Measurements from ENCODE around the gene PTPN1.

PTPN1 gene

DNA sequence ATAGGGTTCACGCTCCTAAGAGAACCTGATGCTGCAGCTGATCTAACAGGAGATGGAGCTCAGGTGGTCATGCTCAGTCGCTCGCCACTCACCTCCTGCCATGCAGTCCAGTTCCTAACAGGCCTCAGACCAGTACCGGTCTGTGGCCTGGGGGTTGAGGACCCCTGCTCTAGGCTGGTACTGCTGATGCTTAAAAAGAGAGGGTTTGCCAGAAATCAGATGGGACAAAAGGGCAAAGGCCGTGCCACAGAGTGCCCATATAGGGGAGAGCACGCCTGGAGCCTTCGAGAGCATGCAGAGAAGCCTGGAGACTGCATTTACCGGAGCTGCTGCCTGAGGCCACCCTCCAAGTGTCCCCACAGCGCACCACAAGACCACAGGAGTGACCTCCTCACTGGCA lies 75.5 kb downstream of the PTPN1 start:
- no peak for TF ChIP-seq GATA2 (IDR thresholded peaks at IDR 0.05; ENCODE audit: low read depth, low read length)
- TF ChIP-seq GATA3 (IDR thresholded peaks at IDR 0.05; ENCODE audit: low read depth, low read length) = no peak

DNA sequence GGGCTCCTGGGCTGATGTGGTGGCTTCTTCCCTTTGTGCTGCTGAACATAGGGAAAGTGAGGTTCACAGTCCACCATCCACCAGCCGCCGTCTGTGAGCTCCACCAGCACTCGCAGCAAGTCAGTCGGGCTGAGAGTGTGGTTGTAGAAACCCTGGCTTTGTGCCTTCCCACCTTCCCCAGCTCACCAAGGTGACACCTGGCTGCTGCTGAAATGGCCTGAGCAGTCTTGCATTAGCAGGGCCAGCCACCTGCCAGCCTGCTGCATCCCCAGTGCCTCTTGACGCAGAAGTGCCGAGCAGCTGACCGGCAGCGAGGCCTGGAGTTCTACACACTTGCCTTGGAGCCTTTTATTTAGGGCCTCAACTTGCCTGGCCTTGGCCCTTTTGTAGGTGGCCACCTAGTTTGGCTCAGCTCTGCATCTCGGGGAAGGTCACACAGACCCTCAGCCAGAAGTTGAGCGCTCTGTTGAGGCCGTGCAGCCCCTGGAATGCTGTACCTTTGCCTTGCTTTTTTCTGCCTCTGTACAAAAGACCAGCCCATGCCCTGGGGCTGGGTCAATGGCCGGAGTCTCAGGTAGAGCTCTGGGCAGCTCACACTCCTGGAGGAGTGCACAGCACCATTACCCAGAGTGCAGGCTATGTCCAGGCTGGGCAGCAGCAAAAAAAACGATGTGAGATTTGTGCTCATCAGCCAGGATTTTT lies 76.5 kb downstream of the PTPN1 start:
- TF ChIP-seq GATA2 (IDR thresholded peaks at IDR 0.05; ENCODE audit: low read depth, low read length) = no peak
- TF ChIP-seq GATA3 (IDR thresholded peaks at IDR 0.05; ENCODE audit: low read depth, low read length) = no peak

DNA sequence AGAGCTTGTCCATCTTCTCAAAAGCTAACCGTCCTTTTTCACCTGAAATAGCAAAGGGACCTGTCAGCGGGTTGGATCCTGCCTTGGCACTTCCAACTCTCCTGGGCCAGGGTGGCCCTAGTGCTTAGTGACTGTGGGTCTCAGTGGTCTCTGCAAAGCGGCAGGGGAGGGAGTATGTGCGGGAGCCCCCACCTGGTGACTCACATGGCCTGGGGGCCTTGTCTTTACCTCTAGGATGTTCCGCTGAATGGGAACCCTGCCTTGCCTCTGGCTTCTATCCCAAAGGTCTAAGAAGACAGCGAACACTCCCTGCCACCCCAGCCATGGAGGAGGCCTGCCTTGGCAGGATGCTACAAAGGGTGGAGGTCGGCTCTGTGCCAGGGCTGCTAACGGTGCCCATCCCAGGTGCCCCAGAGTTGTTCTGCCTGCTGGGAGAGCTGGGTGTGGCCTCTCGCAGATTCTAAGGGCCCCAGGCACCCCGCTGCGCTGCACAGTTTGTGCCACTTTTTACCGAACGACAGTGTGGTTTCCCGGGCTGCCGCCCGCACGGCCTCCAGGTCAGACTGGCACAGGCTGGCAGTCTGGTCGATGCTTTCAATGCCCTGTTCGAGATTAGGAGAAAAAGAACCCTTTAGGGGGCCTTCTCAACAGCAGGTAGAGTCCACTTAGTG lies 77.2 kb downstream of the PTPN1 start:
- no peak for TF ChIP-seq GATA3 (IDR thresholded peaks at IDR 0.05; ENCODE audit: low read depth, low read length)
- no peak for TF ChIP-seq GATA2 (IDR thresholded peaks at IDR 0.05; ENCODE audit: low read depth, low read length)

DNA sequence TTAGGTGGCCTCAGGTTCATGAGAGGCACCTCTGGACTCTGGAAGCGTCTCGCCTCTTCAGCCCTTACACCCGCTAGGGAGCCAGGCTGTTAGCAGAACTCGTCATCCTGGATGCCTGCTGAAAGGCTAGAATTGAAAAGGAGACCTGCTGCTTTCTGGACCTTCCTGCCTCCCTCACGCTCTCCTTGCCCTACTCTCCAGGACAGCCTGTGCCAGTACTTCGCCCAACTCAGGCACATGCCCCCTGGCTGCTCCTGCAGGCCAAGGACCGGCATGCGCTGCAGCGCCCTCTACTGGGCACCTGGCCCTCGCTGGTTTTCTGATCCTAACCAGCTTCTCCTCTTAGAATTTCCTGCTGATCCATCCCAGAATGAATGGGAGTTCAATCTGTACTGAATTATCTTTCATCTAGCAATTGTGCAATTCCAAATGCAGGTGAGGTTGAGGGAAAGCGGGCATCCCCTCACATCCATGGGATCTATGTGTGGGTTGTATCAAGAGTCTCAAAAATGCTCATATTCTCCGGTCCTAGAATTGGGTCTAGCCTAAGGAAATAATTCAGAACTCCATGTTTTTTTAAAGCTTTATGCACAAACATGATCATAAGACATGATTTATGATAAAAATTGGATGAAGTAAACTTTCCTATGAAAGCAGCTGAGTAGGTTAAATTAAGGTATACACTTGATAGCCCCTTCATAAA lies 78.0 kb downstream of the PTPN1 start:
- TF ChIP-seq GATA2 (IDR thresholded peaks at IDR 0.05; ENCODE audit: low read depth, low read length) (no peak), GATA3 (IDR thresholded peaks at IDR 0.05; ENCODE audit: low read depth, low read length) (no peak)

DNA sequence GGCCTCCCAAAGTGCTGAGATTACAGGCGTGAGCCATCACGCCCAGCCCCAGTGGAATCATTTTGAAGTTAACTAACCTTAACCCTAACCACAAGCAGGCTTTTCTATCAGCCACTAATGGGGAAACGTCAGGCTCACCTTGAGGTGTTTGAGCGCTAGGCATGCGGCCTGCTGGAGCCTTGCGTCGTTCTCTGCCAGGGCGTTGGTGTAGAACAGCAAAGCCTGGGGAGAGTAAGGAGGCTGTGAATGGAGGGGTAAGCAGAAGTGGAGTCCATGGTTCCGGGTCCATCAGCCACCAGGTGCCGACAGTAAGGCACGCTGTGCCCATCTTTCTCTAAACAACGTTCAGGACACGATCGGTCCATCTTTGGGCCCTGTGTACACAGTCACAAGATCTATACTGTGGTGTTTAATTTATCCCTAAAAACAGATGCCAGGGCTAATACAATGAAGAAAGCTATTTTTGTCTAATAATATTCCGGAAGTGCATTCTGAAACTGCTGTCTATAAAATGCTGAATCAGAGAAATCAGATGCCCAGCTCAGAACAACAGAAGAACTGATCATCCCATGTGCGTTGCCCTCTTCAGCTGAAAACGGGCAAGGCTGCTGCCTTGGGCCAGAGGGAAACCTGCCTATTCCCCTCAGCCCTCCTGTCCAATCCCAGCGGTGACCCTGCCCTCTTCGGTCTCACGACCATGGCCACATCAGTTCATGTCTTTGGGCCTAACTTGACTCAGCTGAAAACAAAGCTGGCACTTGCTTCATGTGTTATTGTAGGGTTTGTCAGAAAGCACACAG lies 79.6 kb downstream of the PTPN1 start:
- TF ChIP-seq GATA2 (IDR thresholded peaks at IDR 0.05; ENCODE audit: low read depth, low read length) (no peak), GATA3 (IDR thresholded peaks at IDR 0.05; ENCODE audit: low read depth, low read length) (no peak)

DNA sequence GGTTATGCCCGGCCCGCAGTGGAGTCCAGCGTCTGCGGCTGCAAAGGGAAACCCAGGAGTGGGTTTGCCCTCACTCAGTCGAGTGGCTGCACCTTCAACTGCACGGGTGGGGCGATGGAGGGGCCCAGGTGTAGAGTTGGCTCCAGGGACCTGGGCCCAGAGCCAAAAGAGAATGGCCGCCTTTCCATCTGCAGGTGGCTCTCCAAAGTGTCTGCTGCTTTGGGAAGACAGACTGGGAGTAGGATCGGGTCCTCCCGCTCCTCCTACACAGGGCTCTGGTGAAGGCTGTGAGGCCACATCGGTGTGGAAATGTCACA lies 80.1 kb downstream of the PTPN1 start:
- TF ChIP-seq GATA2 (IDR thresholded peaks at IDR 0.05; ENCODE audit: low read depth, low read length) = no peak
- no peak for TF ChIP-seq GATA3 (IDR thresholded peaks at IDR 0.05; ENCODE audit: low read depth, low read length)

DNA sequence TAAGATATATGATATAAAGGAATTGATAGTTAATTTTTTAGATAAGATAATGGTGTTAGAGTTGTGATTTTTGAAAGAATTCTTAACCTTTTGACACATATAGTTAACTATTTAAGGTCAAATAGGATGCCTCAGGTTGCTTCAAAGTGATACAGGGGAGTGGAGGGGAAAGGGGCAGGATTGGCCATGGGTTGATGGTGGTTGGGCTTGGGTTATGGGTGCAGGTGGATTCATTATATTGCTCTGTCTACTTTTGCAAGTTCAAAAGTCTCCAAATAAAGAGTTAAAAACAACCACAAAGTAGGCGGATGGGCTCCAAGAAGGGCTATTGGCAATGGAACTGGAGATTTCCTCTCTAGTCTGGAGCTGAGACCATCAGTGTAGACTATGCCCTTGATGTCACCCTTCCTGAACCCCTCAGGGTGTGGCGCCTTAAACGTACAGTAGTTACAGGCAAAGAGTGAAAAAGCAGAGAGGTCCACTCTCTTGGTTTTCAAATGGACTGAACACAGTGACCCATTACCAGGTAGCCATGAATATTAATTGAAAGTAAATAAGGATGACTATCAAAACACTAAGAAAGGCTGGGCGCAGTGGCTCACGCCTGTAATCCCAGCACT lies 81.2 kb downstream of the PTPN1 start:
- TF ChIP-seq GATA3 (IDR thresholded peaks at IDR 0.05; ENCODE audit: low read depth, low read length) = no peak
- no peak for TF ChIP-seq GATA2 (IDR thresholded peaks at IDR 0.05; ENCODE audit: low read depth, low read length)

DNA sequence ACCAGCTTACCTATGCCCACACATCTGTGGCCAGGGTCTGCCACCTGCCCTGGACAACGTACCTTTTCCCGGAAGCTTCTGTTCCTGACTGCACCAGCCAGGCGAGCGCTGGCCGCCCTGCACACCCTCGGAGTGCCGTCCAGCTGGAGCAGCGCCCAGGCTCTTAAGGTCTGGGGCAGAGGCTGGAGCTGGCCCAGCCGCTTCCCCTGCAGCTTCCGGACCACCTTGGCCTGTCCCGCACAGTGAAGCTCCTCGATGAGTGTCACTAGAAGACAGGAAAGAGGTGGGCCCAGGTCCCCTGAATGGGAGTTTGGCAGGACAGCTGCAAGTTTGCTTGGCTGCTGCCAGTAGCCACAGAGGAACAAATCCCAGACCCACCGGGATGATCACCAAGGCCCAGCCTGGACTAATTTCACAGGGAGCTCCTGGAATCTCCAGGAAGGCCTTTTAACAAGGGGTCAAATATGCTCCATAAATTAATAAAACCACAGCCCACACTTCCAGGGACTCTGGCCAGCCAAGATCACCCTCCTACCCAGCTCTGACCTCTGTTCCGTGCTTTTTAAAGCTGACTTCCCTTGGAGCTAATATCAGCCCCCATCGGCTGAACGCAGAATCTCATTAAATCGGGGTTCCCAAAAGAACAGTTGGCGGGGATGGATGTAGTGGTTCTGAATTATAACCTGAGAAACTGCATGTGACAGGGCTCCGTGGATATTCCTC lies 82.3 kb downstream of the PTPN1 start:
- TF ChIP-seq GATA3 (IDR thresholded peaks at IDR 0.05; ENCODE audit: low read depth, low read length) (no peak), GATA2 (IDR thresholded peaks at IDR 0.05; ENCODE audit: low read depth, low read length) (no peak)

DNA sequence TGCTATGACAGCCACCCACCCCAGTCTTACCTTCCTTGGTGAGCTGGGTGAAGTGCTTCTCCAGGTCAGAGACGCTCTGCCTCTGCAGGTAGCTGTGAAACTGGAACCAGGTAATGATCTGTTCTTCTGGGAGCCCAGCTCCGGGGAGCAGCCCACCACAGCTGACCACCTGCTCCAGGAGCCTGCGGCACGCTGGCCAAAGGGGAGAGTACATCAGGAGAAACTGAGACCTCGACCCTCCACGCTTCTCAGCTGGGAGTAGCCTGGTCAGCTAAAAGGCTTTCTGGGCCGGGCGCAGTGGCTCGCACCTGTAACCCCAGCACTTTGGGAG lies 82.8 kb downstream of the PTPN1 start:
- TF ChIP-seq GATA2 (IDR thresholded peaks at IDR 0.05; ENCODE audit: low read depth, low read length) (no peak), GATA3 (IDR thresholded peaks at IDR 0.05; ENCODE audit: low read depth, low read length) (no peak)

DNA sequence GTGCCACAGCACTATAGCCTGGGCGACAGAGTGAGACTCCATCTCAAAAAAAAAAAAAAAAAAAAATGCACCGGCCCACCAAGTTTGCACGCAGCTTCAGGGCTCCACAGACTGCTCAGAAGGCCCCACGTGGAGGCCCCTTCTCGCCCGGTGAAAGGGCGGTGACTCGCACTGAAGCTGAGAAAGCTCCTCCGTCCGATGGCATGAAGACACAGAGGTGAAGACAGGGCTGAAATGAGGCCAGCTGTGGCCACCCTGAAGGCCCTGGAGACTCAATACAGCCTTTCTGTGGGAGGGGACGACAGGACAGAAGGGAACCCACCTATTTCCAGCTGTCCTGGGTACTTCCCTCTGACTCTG lies 84.0 kb downstream of the PTPN1 start:
- TF ChIP-seq GATA3 (IDR thresholded peaks at IDR 0.05; ENCODE audit: low read depth, low read length) = no peak
- no peak for TF ChIP-seq GATA2 (IDR thresholded peaks at IDR 0.05; ENCODE audit: low read depth, low read length)

DNA sequence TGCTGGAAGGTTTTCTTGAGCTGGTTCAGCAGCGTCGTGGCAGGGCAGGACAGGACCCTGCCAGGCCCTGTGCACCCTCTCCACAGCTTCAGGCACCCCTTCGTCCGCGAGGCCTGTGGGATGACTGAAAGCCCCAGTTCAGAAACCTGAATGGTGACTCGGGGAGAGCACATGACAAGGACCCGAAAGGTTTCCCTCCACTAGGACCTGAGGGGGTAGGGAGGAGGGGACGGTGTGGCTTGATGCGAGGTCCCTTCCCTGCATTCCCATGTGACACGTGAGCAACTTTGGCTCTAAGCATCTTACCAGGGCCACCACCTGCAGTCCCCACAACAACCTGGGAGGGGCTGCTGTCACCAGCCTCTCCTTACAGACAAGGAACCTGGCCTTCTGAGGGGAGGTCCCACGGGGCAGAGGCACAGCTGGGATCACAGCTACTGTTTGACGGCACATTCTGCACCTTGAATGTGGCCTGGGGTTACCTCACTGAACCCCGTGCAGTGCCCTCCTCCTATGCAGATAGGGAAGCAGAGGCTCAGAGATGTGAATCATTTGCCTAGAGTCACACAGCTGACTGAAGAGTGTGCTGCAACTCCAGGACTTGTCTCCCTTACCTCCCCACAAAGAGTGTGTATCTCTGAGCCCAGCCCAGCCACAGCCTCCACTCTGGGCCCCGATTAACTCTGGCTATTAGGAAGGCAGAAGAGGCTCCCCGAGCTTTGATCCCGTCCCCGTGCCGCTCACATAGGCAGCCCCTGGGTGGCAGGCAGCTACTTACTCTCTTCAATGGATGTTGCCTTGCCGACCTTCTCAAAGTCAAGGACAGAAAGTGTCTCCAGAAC lies 84.6 kb downstream of the PTPN1 start:
- TF ChIP-seq GATA3 (IDR thresholded peaks at IDR 0.05; ENCODE audit: low read depth, low read length) = no peak
- TF ChIP-seq GATA2 (IDR thresholded peaks at IDR 0.05; ENCODE audit: low read depth, low read length) = no peak

DNA sequence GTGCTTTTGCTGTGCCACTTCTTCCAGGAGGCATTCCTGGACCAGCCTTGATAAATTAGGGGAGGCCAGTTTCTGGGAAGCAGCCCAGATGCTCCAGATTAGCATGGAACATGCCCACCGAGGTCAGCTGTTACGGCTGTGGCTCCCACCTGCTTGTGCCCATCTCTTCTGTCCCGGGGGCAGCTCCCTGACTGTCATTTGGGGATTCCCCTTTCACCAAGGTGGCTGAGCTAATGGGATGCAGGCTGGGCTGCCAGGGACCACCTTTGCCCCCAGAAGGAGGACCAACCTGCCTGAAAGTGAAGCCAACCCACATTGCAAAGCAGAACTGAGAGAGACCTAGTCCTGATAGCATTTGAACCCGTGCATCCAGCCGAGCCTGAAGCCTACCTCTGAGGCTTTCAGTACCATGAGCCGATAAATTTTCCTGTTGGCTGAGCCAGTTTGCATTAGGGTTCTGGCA lies 85.3 kb downstream of the PTPN1 start:
- TF ChIP-seq GATA2 (IDR thresholded peaks at IDR 0.05; ENCODE audit: low read depth, low read length) (no peak), GATA3 (IDR thresholded peaks at IDR 0.05; ENCODE audit: low read depth, low read length) (no peak)
